Measurements from ENCODE around the gene MYG1.

DNA sequence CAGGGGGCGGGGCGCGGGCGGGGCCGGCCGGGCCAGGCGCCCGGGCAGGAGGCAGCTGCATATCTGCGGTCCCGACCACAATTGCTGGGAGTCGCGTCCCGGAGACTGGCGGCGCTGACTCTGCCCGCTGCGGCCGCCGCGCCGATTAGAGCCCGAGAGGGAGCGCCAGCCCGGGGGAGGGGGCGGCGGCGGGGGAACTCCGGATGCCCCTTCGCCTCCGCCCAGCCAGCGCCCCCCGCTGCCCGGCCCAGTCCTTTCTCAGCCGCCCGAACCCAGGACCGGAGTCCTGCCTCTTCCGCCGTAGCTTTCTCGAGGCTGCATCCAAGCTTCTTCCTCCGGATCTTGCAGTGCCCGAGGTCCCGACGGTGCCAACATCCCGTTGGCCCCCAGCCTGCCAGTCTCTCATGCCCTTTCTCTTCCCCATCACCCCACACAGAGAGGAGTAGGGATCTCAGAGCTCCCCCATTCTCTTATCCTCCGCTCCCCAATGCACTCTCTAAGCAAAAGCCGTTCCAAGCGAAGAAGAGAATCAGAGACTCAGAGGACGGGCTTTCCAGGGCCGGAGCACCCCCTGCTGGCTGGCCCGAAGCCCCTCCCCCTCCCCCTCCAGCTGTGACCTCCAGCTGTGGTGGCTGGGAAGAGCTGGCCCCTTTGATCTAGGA, 45.5 kb downstream of the MYG1 start:
- TF ChIP-seq, protein P1, sequence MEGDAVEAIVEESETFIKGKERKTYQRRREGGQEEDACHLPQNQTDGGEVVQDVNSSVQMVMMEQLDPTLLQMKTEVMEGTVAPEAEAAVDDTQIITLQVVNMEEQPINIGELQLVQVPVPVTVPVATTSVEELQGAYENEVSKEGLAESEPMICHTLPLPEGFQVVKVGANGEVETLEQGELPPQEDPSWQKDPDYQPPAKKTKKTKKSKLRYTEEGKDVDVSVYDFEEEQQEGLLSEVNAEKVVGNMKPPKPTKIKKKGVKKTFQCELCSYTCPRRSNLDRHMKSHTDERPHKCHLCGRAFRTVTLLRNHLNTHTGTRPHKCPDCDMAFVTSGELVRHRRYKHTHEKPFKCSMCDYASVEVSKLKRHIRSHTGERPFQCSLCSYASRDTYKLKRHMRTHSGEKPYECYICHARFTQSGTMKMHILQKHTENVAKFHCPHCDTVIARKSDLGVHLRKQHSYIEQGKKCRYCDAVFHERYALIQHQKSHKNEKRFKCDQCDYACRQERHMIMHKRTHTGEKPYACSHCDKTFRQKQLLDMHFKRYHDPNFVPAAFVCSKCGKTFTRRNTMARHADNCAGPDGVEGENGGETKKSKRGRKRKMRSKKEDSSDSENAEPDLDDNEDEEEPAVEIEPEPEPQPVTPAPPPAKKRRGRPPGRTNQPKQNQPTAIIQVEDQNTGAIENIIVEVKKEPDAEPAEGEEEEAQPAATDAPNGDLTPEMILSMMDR (conservative IDR thresholded peaks at IDR 0.05; ENCODE audit: low read length) = peak; percentile 91
- no peak for TF ChIP-seq EZH2phosphoT487 (IDR thresholded peaks at IDR 0.05; ENCODE audit: borderline replicate concordance, low read depth, low read length)

Data from OCI-LY7 (cell line).